GM21447 (cell line): ENCODE data around the gene DHRS3.
"Not testable (repeated sequence)": the region's sequence is repeated elsewhere in the genome, so short reads cannot be mapped to it uniquely, and the experiment has no call there.

Experiments used
- ATAC-seq: cut with Tn5 transposase; IDR thresholded peaks from one replicate; pipeline ENCODE4 v1.9.1; 2021; ENCODE audit not compliant: unreplicated experiment

DHRS3 gene

DNA sequence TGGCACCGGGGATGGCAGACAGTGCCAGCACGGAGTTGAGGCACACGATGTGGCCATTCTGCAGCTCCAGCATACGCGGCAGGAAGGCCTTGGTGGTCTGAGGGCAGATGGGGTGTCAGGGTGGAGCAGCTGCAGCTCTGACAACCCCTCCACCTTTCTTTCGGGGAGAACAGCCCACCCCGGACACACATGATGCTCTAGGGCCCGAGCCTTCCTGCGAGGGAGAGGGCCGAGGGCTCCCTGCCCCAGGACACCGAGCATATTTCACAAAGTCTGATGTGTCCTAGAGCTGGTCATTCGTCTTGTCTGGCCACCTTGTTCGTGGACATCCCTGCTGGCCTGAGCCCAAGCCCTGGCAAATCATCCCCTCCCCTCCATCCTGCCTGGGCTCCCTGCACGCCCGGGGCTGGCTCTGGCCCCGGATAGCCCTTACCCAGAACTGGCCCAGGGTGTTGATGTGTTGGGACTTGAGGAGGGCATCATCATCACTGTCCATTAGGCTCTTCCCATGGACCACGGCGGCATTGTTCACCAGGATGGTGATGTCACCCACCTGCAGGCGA, 39.1 kb downstream of the DHRS3 start:
- no peak for ATAC-seq

DNA sequence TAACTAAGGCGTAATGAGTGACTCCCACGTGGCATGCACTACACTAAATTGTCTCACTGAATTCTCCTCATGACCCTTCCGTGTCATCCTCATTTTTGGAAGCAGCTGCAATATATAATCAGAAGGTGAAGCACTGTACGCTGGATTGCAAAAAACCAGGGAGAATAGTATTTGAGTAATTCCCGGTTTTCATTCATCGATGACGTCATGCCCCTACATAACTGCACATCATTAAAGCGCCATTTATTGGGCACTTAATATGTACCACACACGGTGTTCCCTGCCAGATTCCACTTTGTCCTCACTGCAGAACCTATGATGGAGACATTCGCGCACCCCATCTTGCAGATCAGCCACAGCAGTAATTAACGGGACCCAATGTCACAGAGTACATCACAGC, 41.0 kb downstream of the DHRS3 start:
- ATAC-seq = no peak

DNA sequence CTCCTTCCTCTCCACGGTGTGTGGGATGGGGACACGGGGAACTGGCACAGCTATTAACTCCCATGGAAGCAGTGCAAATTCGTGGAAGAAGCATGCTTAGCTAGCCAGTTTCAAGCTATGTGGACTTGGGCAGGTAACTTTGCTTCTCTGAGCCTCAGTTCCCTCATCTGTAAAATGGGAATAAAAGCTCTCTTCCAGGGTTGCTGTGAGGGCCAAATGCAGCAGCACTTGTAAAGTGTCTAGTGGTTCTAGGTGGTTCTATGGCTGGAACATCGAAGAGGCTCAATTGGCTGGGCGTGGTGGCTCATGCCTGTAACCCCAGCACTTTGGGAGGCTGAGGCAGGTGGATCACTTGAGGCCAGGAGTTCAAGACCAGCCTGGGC, 43.3 kb downstream of the DHRS3 start:
- no peak for ATAC-seq

DNA sequence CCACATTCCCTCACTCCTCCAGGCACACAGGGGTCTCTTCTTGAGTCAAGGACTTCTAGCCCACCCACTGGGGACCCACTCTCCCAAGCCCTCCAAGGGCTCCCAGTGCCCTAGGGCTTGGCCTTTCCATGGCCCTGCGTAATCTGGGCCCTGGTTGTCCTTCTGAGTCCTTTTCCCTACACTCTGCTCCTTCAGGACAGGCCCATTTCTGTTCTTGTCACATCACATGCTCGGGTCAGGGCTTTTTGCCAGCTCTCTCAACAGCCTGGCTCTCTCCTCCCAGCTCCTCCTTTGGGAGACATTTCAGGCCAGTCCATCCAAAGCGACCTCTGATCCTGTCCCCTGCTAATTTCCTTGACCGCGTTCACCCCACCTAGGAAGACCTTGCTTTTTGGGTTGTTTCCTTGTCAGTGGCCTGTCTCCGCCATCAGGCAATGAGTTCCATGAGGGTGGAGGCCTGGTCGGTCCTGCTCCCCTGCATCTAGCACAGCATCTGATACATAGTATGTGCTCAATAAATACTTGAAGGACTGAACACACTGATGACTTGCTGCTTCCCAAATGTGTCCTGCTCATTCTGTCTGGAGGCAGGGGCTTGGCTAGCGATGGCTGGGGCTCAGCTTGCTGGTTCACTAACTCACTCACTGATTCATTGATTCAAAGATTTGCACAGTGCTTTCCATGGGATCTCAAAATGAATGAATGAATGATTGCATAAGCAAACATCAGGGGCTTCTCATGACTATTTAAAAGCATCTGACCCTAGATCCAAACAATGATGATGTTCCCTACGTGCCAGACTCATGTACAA, 44.8 kb downstream of the DHRS3 start:
- ATAC-seq = no peak

DNA sequence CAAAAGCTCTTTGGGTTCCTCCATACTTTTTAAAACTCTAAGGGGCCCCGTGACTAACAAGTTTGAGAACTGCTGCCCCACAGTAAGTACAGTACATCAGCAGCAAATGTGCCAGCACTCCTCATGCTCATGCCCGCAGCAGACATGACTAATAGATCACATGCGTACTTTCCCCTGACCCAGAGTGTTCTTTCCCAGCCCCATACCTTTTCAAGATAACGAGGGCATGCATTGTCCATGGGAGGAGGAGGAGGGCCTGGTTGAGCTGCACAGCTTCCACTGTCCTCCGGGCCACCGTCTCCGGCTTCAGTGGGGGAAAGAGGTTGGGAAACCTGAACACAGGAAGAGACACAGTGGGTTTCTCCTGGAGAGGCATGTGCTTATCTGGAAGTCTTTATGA, 45.5 kb downstream of the DHRS3 start:
- no peak for ATAC-seq

DNA sequence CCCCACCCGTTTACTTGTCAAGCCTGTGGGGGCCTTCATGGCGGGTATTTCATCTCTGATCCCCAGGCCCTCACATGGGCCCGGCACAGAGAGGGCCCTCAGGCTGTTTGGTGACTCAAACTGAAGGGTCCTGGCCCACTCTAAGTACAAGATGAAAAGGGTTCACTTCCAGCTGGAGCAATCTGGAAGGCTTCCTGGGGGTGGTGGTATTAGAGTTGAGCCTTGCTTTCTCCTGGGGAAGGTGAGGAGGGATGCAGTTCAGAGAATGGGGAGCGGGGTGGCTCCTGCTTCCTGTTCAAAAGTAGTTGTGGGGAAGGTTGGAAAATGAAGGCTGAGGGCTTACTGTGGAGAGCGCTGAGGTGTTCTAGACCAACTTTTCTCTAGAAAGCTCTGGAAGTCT, 47.7 kb downstream of the DHRS3 start:
- no peak for ATAC-seq

DNA sequence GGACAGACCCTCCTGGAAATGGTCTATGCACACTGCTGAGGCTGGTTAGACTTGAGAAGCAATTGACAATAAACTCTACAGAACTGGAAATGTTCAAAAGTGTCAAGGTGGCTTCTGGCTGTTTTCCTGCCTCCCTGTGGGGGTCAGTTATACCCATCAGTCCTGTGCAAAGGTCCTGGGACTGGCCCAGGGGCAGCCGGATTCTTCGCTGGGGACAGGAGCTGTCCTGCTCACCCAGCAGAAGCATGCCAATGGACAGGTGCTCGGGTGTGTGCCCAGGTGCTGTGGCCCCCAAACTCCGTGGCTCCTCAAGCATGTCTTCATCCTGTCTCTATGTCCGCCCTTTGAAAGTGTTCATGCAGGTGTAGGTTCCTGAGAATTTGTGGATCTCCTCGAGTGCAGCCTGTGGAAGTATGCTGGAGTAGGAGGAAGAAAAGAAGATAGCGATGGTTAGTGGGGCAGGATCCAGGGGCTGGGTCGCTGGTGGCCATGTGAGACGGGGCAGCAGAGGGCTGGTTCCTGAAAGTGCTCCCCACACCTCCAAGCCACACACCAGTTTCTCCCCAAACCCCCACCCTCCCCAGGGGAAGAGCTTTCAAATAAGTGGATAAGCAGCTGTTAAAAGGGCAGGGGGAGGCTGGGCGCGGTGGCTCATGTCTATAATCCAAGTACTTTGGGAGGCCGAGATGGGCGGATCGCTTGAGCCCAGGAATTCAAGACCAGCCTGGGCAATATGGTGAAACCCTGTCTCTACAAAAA, 49.8 kb downstream of the DHRS3 start:
- ATAC-seq = no peak

DNA sequence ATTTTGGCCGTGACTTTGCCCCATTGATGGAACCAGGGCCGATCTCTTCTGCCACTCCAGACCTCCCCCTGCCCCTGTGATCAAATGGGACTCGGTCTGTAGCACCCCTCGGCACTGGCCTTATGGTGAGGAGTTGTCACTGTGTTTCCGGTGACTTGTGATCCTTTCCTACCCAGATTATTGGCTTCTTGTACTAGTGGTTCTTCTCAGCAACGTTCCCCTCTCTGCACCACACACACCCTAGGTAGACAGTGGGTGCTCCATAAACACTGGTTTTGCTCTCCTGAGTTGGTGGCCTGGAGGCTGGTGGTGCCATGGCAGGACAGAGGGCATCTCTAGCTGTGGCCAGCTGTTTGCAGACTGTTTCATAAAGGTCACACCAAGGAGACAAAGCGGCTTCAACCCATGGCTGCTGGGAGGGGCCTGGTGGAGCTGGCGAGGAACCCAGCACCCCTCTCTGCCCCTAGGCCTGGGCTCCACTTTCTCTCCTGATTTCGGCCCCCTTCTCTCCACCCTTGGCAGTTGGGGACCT, 50.7 kb downstream of the DHRS3 start:
- ATAC-seq = no peak

DNA sequence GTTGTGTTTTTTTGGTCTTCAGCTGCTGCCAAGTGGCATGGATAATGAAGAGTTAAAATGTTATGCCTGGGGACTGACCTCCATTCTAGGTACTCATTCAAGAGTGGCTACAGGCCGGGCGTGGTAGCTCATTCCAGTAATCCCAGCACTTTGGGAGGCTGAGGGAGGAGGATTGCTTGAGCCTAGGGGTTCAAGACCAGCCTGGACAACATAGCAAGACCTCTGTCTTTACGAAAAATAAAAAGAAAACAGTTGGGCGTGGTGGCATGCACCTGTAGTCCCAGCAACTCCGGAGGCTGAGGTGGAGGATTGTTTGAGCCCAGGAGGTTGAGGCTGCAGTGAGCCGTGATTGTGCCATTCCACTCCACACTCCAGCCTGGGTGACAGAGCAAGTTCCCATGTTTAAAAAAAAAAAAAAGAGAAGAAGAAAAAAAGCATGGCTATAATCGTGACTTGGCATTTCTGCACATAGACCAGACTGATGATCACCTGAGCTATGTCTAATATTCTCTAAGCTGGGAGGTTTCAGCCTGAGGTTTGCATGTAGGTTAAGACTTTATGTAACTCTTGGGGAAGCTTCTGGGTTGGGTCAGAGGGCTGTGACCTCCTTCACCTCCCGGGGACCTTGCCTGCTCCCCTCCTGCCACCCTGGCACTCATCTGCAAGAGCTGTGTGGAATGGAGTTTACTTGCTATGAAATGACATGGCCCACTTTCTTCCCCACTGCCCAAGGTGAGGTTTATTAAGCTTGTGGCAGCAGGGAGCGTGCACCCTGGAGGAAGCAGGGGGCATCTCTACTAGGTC, 51.3 kb downstream of the DHRS3 start:
- no peak for ATAC-seq

DNA sequence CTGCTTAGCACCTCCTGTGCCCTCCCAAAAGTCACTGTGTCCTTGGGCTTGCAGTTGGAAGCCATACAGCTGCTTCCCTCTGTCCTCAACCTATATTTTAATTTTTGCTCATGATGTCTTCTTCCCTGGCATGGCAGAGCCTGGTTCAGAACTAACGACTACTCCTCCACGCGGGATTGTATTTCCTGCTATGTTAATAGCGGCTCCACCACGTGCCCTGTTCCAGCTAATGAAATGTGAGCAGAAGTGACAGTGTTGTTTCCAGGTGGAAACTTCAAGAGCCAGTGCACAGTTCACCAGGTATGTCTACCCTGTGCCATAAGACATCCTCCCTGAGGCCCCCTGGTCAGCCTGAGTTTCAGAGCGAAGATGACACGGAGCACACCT, 52.1 kb downstream of the DHRS3 start:
- ATAC-seq = no peak

DNA sequence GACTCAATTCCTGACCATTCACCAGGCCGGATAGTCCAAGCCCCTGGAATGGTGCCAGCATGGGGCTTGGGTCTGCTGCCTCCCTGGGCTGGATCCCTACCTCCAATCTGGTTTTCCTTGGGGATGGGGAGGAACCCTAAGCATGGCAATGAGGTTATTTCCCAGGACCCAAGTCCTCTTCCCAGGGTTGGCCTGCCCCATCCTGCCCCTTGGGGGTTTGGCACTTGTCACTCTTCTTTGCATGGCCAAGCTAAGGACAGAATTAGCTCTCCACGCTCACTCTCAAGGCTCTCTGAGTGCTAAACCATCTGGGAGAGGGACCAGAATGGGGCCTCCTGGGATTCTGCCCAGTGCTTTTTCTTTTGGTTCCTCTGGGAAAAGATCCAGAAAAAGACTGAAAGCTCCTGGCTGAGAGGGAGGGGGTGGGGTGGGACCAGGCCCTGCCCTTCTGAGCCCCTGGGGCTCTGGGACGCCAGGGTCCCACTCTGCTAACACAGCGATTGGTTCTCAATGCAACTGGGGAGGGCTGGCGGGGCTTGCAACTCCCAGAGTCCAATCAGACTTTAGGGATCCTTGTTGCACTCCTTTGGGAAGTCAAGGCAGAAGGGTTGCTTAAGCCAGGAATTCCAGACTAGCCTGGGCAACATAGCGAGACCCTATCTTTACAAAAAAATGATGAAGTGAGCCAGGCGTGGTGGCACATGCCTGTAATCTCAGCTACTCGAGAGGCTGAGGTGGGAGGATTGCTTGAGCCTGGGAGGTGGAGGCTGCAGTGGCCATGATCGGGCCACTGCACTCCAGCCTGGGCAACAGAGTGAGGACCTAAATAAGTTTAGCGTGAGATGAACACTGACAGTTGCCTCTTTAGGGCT, 52.7 kb downstream of the DHRS3 start:
- ATAC-seq = no peak

DNA sequence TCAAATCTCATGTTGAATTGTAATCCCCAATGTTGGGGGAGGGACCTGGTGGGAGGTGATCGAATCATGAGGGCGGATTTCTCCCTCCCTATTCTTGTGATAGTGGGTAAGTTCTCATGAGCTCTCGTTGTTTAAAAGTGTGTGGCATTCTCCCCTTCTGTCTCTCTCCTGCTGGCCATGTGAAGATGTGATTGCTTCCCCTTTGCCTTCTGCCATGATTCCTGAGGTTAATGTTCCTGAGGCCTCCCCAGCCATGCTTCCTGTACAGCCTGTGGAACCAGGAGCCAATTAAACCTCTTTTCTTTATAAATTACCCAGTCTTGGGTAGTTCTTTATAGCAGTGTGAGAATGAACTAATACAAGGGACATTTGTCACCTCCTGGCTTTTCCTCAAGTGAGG, 53.8 kb downstream of the DHRS3 start:
- ATAC-seq = not testable (repeated sequence)

DNA sequence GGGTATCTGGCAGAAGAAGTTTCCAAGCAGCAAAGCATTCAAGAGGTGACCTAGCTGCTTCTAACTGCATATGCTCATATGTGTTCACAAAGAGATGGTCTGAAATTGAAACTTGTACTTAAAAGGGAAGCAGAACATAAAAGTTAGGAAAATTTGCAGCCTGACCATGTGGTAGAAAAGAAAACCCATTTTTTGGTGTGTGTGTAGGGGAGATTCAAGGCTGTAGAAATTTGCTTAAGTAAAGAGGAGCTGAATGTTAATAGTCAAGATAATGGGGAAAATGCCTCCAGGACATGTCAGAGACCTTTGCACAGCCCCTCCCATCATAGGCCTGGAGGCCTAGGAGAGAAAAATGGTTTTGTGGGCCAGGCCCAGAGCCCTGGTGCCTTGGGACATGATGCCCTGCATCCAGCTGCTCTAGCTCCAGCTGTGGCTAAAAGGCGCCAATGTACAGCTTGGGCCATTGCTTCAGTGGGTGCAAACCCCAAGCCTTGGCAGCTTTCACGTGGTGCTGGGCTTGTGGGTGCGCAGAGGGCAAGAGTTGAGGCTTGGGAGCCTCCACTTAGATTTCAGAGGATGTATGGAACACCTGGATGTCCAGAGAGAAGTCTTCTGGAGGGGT, 54.9 kb downstream of the DHRS3 start:
- no peak for ATAC-seq

DNA sequence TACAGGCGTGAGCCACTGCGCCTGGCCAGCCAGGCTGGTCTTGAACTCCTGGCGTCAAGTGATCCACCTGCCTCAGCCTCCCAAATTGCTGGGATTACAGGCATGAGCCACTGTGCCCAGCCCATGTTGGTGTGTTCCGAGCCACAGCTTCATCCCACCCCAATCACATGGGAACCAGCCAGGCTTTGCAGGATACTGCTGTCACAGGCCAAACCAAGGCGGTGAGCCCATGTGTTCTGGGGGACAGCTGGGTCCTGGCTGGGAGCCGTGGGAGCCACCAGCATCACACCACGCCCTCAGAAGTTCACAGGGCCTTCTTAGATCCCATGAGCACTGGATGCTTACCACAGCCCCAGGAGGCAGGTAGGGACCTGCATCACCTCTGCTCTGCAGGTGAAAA, 56.9 kb downstream of the DHRS3 start:
- ATAC-seq = no peak

DNA sequence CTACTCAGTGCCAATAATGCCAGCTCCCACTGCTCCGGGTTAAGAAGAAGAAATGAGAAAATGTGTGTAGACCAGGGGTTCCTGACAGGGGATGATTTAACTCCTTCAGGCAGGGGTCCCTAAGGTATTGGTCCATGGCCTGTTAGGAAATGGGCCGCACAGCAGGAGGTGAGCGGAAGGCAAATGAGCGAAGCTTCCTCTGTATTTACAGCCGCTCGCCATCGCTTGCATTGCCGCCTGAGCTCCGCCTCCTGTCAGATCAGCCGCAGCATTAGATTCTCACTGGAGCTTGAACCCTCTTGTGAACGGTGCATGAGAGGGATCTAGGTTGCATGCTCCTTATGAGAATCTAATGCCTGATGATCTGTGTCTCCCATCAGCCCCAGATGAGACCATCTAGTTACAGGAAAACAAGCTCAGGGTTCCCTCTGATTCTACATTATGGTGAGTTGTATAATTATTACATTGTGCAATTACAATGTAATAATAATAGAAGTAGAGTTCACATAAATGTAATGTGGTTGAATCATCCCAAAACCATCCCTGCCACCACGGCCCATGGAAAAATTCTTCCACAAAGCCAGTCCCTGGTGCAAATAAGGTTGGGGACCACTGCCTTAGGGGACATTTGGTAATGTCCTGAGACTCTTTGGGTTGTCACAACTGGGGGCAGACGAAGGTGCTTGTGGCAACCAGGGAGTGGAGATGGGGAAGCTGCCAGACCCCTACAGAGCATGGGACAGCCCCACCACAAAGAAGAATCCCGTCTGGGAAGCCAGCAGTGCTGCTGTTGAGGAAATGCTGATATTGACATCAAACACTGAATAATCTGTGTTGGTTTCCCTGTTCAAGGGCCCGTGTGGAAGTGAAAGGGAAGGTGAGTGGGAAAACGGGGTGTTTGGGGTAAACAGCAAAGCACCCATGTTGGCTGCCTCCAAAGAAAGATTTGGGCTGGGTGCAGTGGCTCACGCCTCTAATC, 60.8 kb downstream of the DHRS3 start:
- no peak for ATAC-seq

DNA sequence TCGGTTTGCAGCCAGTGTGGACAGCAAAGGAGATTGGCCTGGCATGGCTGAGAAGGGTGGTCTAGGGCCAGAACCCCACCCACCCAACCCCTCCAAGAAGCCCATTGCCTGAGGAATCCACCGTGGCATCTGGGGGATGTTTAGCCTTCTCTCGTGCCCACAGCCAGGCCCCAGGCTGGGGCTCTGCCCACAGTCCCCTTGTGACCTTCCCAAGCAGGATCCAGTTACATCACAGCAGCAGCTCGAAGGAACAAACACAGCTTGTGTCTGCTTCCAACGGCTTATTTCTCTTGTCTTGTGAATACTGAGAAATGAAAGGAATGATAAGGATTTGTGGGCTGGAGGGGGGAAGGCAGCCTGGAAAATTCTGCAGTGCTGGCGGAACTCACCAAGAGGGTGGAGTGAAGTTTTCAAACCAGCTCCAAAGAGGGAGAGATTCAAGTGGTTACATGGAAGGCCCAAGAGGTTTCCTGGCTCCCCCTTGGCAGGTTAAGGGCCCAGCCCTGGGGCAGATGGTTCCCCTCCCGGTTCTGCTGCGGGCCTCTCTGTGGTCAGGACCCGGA, 61.6 kb downstream of the DHRS3 start:
- ATAC-seq = no peak

DNA sequence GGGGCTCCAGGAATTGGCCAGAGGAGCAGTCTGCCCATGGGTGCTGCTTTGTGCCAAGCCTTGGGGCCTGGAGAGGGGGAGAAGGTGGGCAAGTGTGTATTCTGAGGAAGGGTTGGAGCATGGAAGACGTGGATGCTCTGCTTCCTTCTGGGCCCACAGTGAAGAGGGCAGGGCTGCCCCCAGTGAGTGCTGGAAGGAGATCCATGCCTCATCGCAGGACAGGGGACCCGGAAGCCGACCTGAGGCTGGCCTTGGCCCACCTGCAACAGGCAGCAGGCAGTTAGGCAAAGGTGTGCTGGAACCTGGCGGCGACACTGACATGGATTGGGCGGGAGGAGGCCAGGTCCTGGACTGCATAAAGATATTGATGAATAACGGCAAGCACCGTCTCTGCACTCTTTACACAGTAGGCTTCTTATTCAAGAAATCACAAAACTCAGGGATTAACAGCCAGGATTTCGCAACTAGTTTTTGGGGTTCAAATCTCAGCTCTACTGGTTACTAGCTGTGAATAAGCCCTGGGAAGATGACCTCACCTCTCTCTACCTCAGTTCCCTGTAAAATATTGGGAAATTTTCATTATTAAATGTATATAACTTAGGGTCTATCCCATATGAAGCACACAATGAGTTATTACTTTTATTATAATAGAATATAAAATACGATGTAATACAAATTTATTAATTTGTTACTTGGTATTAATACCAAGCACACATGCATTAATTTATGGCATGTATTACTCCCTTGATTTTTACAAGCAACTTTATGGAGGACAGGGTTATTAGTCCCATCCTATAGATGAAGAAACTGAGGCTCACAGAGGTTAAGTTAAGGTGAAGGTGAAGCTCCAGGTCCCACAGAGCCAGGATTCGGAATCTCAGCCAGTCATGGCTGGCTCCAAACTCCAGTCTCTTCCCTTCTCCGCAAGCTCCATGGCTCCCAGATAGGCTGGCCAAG, 62.3 kb downstream of the DHRS3 start:
- no peak for ATAC-seq
